HS-5 (cell line): ENCODE results near the gene FKBP5.
"Not testable (repeated sequence)": the region's sequence is repeated elsewhere in the genome, so short reads cannot be mapped to it uniquely, and the experiment has no call there.

ENCODE experiments used
- DNase-seq: peaks from one replicate; pipeline ENCODE4 v3.0.0-alpha.2; 2012; ENCODE audit warnings: low read depth

FKBP5 gene

GRCh38 chr6:35609588-35609987, 79.1 kb downstream of the FKBP5 start:
- DNase-seq, result no peak

GRCh38 chr6:35607517-35608233, 81.0 kb downstream of the FKBP5 start:
- no peak for DNase-seq

- no peak for DNase-seq
Observed at GRCh38 chr6:35605600-35605999, 83.1 kb downstream of the FKBP5 start.

- DNase-seq, result no peak
Observed at GRCh38 chr6:35603326-35604202, 85.2 kb downstream of the FKBP5 start.

GRCh38 chr6:35602133-35602946, 86.4 kb downstream of the FKBP5 start:
- no peak for DNase-seq

- no peak for DNase-seq
Observed at GRCh38 chr6:35601331-35602132, 87.2 kb downstream of the FKBP5 start.

GRCh38 chr6:35600659-35601125, 88.0 kb downstream of the FKBP5 start:
- no peak for DNase-seq

GRCh38 chr6:35599761-35600658, 88.7 kb downstream of the FKBP5 start:
- DNase-seq, result no peak

GRCh38 chr6:35598621-35599020, 90.1 kb downstream of the FKBP5 start:
- not testable (repeated sequence) for DNase-seq

GRCh38 chr6:35596448-35597442, 92.0 kb downstream of the FKBP5 start:
- DNase-seq, result no peak

GRCh38 chr6:35594503-35595186, 94.1 kb downstream of the FKBP5 start:
- DNase-seq, result no peak

GRCh38 chr6:35592178-35592577, 96.5 kb downstream of the FKBP5 start:
- no peak for DNase-seq

- DNase-seq, result no peak
Observed at GRCh38 chr6:35590622-35591066, 98.1 kb downstream of the FKBP5 start.

- DNase-seq, result no peak
Observed at GRCh38 chr6:35589904-35590303, 98.8 kb downstream of the FKBP5 start.

GRCh38 chr6:35589201-35589739, 99.4 kb downstream of the FKBP5 start:
- no peak for DNase-seq

- DNase-seq, result no peak
Observed at GRCh38 chr6:35587167-35587566, 101.5 kb downstream of the FKBP5 start.

GRCh38 chr6:35586542-35586941, 102.2 kb downstream of the FKBP5 start:
- DNase-seq, result no peak

- DNase-seq, result no peak
Observed at GRCh38 chr6:35585658-35586057, 103.1 kb downstream of the FKBP5 start.
